Liver (tissue), 3 donors: ENCODE measurements around the gene KRT28.

Experiments
- ATF3 ChIP-seq: IDR thresholded peaks from 2 replicates; pipeline ENCODE4 v1.6.1; 2016; ENCODE audit warnings: antibody characterized with exemption
- FOXA1 ChIP-seq: IDR thresholded peaks from 2 replicates; pipeline ENCODE4 v1.6.1; 2016; ENCODE audit warnings: antibody characterized with exemption
- GABPA ChIP-seq, 2 donors: IDR thresholded peaks in 1 of 2; conservative IDR thresholded peaks in 1 of 2; 2 replicates each; pipeline ENCODE4 v1.6.1; 2016; ENCODE audit warnings: antibody characterized with exemption in 2 of 2, mild to moderate bottlenecking in 1 of 2, moderate library complexity in 1 of 2
- HNF4A ChIP-seq, 2 donors: conservative IDR thresholded peaks; 2 replicates each; pipeline ENCODE4 v1.6.1; 2016; ENCODE audit warnings: antibody characterized with exemption in 2 of 2, mild to moderate bottlenecking in 2 of 2
- JUND ChIP-seq, 2 donors: IDR thresholded peaks; 2 replicates each; pipeline ENCODE4 v1.6.1; 2016; ENCODE audit warnings: antibody characterized with exemption in 2 of 2
- MAX ChIP-seq: IDR thresholded peaks from 2 replicates; pipeline ENCODE4 v1.6.1; 2016; ENCODE audit warnings: antibody characterized with exemption
- RAD21 ChIP-seq, 2 donors: IDR thresholded peaks; 2 replicates each; pipeline ENCODE4 v1.6.1; 2016; ENCODE audit warnings: antibody characterized with exemption in 2 of 2, mild to moderate bottlenecking in 2 of 2
- SP1 ChIP-seq: IDR thresholded peaks from 2 replicates; pipeline ENCODE4 v1.6.1; 2018; ENCODE audit warnings: antibody characterized with exemption, mild to moderate bottlenecking
- TAF1 ChIP-seq: conservative IDR thresholded peaks from 2 replicates; pipeline ENCODE4 v1.6.1; 2016; ENCODE audit warnings: antibody characterized with exemption, mild to moderate bottlenecking
- YY1 ChIP-seq: IDR thresholded peaks from 2 replicates; pipeline ENCODE4 v1.6.1; 2016; ENCODE audit warnings: antibody characterized with exemption, mild to moderate bottlenecking
- TF ChIP-seq, protein P1 (sequence below): fragments of 150-350 bp; IDR thresholded peaks from 2 replicates; pipeline ENCODE4 v1.5.1; 2017; ENCODE audit warnings: improper control_type of control experiment, low read depth, low read length; ENCODE audit not compliant: missing input control
- donor health status: healthy.
- donor health status: healthy.

- TF ChIP-seq, protein P1, sequence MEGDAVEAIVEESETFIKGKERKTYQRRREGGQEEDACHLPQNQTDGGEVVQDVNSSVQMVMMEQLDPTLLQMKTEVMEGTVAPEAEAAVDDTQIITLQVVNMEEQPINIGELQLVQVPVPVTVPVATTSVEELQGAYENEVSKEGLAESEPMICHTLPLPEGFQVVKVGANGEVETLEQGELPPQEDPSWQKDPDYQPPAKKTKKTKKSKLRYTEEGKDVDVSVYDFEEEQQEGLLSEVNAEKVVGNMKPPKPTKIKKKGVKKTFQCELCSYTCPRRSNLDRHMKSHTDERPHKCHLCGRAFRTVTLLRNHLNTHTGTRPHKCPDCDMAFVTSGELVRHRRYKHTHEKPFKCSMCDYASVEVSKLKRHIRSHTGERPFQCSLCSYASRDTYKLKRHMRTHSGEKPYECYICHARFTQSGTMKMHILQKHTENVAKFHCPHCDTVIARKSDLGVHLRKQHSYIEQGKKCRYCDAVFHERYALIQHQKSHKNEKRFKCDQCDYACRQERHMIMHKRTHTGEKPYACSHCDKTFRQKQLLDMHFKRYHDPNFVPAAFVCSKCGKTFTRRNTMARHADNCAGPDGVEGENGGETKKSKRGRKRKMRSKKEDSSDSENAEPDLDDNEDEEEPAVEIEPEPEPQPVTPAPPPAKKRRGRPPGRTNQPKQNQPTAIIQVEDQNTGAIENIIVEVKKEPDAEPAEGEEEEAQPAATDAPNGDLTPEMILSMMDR, result no peak
- no peak for TF ChIP-seq YY1
- no peak for TF ChIP-seq TAF1
- no peak for TF ChIP-seq ATF3
- TF ChIP-seq SP1, result no peak
- no peak for TF ChIP-seq RAD21 (IDR thresholded peaks at IDR 0.05)
- TF ChIP-seq GABPA (IDR thresholded peaks at IDR 0.05 in 1 of 2, conservative IDR thresholded peaks at IDR 0.05 in 1 of 2), result no peak
- TF ChIP-seq FOXA1, result no peak
- TF ChIP-seq JUND (IDR thresholded peaks at IDR 0.05), result no peak
- TF ChIP-seq HNF4A (conservative IDR thresholded peaks at IDR 0.05), result no peak
- TF ChIP-seq MAX, result no peak
Observed at GRCh38 chr17:40795019-40795667, 4.6 kb downstream of the KRT28 start.
